ENCODE data around the gene ITPR3. TPM values are rescaled to one million over a fixed set of nuclear protein-coding genes. Genes with fewer than 3 reads are reported as not detected.
"Not testable (repeated sequence)": the region's sequence is repeated elsewhere in the genome, so short reads cannot be mapped to it uniquely, and the experiment has no call there.

ITPR3 gene
- total RNA-seq, 1 experiment from 2014 or later = 143 TPM

DNA sequence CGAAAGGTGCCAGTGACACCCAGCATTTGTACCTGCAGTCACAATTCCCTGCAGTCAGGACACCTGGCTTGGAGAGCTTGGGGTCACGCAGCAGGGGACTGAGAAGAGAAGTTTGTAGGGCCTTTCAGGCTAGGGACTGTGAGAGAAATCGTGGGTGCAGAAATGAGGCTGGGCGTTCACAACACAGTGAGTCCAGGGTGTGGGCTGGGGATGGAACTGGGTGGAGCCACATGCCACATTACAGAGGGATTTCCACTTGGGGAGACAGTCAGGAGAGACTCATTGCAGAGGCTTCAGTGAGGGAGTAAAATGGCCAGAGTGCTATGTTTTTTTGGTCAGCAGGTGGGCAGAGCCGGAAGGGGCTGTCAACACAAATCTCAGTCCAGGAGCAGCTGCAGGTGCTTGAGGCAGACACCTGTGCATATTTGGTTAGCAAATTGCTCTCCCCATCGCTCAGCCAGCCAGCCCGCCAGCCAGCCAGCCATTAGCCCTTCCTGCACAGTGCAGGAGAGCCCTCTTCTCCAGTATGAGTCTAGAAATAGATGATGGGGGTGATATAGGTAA, 7.4 kb downstream of the ITPR3 start:
- CTCF ChIA-PET = no interaction called here
- Mint-ChIP-seq H3K4me3 (ENCODE audit: low read depth, unreplicated experiment) (no peak overlapping the region), H3K36me3 (ENCODE audit: insufficient read depth, unreplicated experiment) (peaks cover 37% of the 10 kb centered on the region), H3K27me3 (ENCODE audit: unreplicated experiment) (no peaks in the 10 kb centered on the region), H3K9me3 (ENCODE audit: low read depth, unreplicated experiment) (no peaks in the 10 kb centered on the region), H3K27ac (ENCODE audit: unreplicated experiment) (peak overlapping the region; percentile 41), H3K4me1 (ENCODE audit: low read depth, unreplicated experiment) (peaks cover 69% of the 10 kb centered on the region)
- intact Hi-C loops (cut with micrococcal nuclease; ENCODE audit: unreplicated experiment) = no loop called here
- no peak for DNase-seq
- no TSS peak for BruUV-seq (replicated peaks)
- TF ChIP-seq, protein P1, sequence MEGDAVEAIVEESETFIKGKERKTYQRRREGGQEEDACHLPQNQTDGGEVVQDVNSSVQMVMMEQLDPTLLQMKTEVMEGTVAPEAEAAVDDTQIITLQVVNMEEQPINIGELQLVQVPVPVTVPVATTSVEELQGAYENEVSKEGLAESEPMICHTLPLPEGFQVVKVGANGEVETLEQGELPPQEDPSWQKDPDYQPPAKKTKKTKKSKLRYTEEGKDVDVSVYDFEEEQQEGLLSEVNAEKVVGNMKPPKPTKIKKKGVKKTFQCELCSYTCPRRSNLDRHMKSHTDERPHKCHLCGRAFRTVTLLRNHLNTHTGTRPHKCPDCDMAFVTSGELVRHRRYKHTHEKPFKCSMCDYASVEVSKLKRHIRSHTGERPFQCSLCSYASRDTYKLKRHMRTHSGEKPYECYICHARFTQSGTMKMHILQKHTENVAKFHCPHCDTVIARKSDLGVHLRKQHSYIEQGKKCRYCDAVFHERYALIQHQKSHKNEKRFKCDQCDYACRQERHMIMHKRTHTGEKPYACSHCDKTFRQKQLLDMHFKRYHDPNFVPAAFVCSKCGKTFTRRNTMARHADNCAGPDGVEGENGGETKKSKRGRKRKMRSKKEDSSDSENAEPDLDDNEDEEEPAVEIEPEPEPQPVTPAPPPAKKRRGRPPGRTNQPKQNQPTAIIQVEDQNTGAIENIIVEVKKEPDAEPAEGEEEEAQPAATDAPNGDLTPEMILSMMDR (IDR thresholded peaks at IDR 0.05; ENCODE audit: unreplicated experiment) = no peak

DNA sequence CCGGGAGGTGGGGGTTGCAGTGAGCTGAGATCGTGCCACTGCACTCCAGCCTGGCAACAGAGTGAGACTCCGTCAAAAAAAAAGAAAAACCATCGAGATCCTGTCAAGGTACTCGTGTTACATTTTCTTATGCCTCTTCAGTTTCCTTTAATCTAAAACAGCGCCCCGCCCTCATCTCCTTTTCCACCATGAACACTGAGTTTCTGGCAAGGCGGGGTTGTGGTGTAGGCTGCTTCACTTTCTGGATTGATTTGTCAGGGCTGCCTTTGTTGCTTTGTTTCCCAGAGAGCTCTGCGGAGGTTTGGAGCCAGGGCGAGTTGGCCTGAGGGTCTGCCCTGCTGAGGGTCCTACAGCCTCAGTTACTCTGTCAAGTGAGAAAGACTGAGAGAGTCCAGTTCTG, 8.9 kb downstream of the ITPR3 start:
- CTCF ChIA-PET = no interaction called here
- no peak overlapping the region for H3K4me3 Mint-ChIP-seq (ENCODE audit: low read depth, unreplicated experiment)
- TF ChIP-seq, protein P1 (IDR thresholded peaks at IDR 0.05; ENCODE audit: unreplicated experiment) = no peak
- no TSS peak for BruUV-seq (replicated peaks)
- DNase-seq = no peak
- H3K36me3 Mint-ChIP-seq (ENCODE audit: insufficient read depth, unreplicated experiment) = peaks cover 35% of the 10 kb centered on the region
- intact Hi-C loops (cut with micrococcal nuclease; ENCODE audit: unreplicated experiment) = loop anchor here (5.0 kb wide), 1 partner anchor 43 kb away; no protein-coding TSS in a partner anchor
- no peaks in the 10 kb centered on the region for H3K9me3 Mint-ChIP-seq (ENCODE audit: low read depth, unreplicated experiment)
- no peaks in the 10 kb centered on the region for H3K27me3 Mint-ChIP-seq (ENCODE audit: unreplicated experiment)
- H3K4me1 Mint-ChIP-seq (ENCODE audit: low read depth, unreplicated experiment) = peaks cover 69% of the 10 kb centered on the region
- no peak overlapping the region for H3K27ac Mint-ChIP-seq (ENCODE audit: unreplicated experiment)

DNA sequence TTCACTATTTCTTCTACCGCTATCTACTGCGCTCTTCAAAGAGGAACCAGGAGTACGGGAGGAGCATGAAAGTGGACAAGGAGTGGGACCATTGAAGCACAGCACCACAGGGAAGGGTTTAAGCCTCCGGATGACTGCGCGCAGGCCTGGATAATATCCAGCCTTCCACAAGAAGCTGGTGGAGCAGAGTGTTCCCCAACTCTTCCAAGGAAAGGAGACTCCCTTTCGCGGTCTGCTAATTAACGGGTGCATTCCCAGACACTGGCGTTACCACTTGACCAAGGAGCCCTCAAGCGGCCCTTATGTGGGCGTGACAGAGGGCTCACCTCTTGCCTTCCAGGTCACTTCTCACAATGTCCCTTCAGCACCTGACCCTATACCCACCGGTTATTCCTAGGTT, 10.4 kb downstream of the ITPR3 start:
- intact Hi-C loops (cut with micrococcal nuclease; ENCODE audit: unreplicated experiment) = loop anchor here (5.0 kb wide), 1 partner anchor 44 kb away; no protein-coding TSS in a partner anchor

DNA sequence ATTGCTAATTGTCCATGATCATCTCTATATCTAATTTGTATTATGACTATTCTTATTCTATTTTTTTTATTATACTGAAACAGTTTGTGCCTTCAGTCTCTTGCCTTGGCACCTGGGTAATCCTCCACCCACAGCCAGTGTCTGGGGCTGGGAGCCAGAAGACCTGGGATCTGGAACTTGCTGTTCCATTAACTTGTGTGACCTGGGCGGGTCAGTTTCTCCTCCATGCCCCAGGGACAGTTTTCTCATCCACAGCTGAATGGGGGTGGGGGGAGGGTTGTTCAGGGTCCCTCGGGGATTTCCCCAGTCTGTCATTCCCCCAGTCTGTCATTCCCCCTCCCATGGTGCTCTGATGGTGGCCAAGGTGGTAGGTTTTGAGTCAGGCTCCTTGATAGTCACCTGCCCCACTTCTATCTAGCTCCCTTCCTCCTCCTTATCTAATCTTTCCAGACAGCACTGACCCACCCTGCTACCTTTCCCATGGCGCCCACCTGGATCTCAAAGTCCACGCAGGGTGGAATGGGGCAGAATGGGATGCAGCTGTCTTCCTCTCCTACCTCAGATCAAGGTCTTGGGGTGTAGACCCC, 10.9 kb downstream of the ITPR3 start:
- H3K4me3 Mint-ChIP-seq (ENCODE audit: low read depth, unreplicated experiment) = peak overlapping the region; percentile 81
- TF ChIP-seq, protein P1 (IDR thresholded peaks at IDR 0.05; ENCODE audit: unreplicated experiment) = no peak
- no peaks in the 10 kb centered on the region for H3K27me3 Mint-ChIP-seq (ENCODE audit: unreplicated experiment)
- H3K36me3 Mint-ChIP-seq (ENCODE audit: insufficient read depth, unreplicated experiment) = peaks cover 35% of the 10 kb centered on the region
- H3K4me1 Mint-ChIP-seq (ENCODE audit: low read depth, unreplicated experiment) = peaks cover 85% of the 10 kb centered on the region
- H3K27ac Mint-ChIP-seq (ENCODE audit: unreplicated experiment) = peak overlapping the region; percentile 61
- no peak for DNase-seq
- CTCF ChIA-PET = interaction anchor here (0.5 to 1.7 kb wide), 5 partner anchors 11 to 423 kb away, joined by 3 to 15 read pairs (median 5); partner anchors contain the start of gene ITPR3
- intact Hi-C loops (cut with micrococcal nuclease; ENCODE audit: unreplicated experiment) = loop anchor here (5.0 kb wide), 1 partner anchor 45 kb away; no protein-coding TSS in a partner anchor
- H3K9me3 Mint-ChIP-seq (ENCODE audit: low read depth, unreplicated experiment) = no peaks in the 10 kb centered on the region
- BruUV-seq (replicated peaks) = no TSS peak

More for the DNA sequence above, 10.4 kb downstream of the ITPR3 start:
- not testable (repeated sequence) for H3K27ac Mint-ChIP-seq (ENCODE audit: unreplicated experiment); H3K9me3 Mint-ChIP-seq (ENCODE audit: low read depth, unreplicated experiment); DNase-seq; H3K4me3 Mint-ChIP-seq (ENCODE audit: low read depth, unreplicated experiment); BruUV-seq (replicated peaks); H3K27me3 Mint-ChIP-seq (ENCODE audit: unreplicated experiment)
- peaks cover 35% of the 10 kb centered on the region for H3K36me3 Mint-ChIP-seq (ENCODE audit: insufficient read depth, unreplicated experiment)
- H3K4me1 Mint-ChIP-seq (ENCODE audit: low read depth, unreplicated experiment) = peaks cover 81% of the 10 kb centered on the region
- CTCF ChIA-PET = interaction anchor here (0.7 to 1.7 kb wide), 3 partner anchors 10 to 423 kb away, joined by 3 to 15 read pairs (median 3); partner anchors contain the start of gene ITPR3
